Fibroblast of lung (primary cell): ENCODE results near the gene RCOR1.

Experiments
- CTCF ChIP-seq, 2 donors: IDR thresholded peaks in 1 of 2; conservative IDR thresholded peaks in 1 of 2; 1 replicate in 1 of 2; 2 replicates in 1 of 2; pipeline ENCODE4 v1.5.1; 2011 to 2012; ENCODE audit warnings: low read length in 2 of 2, control low read depth in 1 of 2, inconsistent platforms in 1 of 2, low read depth in 1 of 2, mild to moderate bottlenecking in 1 of 2
- EZH2 ChIP-seq: IDR thresholded peaks from 2 replicates; pipeline ENCODE4 v1.5.1; 2012; ENCODE audit warnings: low read length, control low read depth, mild to moderate bottlenecking; ENCODE audit errors: missing control alignments

- TF ChIP-seq EZH2, result no peak
- TF ChIP-seq CTCF (conservative IDR thresholded peaks at IDR 0.05 in 1 of 2, IDR thresholded peaks at IDR 0.05 in 1 of 2; ENCODE audit: low read depth in 1 of 2, low read length in 2 of 2), result no peak
Measured at GRCh38 chr14:102580550-102581110, 11.8 kb upstream of the RCOR1 start.
